Colonic mucosa (tissue), 4 donors: ENCODE data around the gene ITGA7. TPM values are rescaled to one million over a fixed set of nuclear protein-coding genes. Genes with fewer than 3 reads are reported as not detected.

Experiments used
- DNase-seq: peaks from one replicate; pipeline ENCODE4 v3.0.0-alpha.2; 2020
- H3K27ac ChIP-seq: fragments of 200-600 bp; one replicate; pipeline ENCODE4 v1.8.0; 2021
- H3K27me3 ChIP-seq: fragments of 200-600 bp; one replicate; pipeline ENCODE4 v1.8.0; 2021
- H3K36me3 ChIP-seq: fragments of 200-600 bp; one replicate; pipeline ENCODE4 v1.8.0; 2021
- H3K4me1 ChIP-seq: fragments of 200-600 bp; one replicate; pipeline ENCODE4 v1.8.0; 2021; ENCODE audit warnings: mild to moderate bottlenecking
- H3K4me3 ChIP-seq: fragments of 200-600 bp; one replicate; pipeline ENCODE4 v1.8.0; 2021
- H3K9ac ChIP-seq, 2 donors: one replicate each; pipeline ENCODE4 v1.7.0; 2013; ENCODE audit warnings: control low read depth in 2 of 2, low read depth in 2 of 2, low read length in 2 of 2
- H3K9me3 ChIP-seq: fragments of 200-600 bp; one replicate; pipeline ENCODE4 v1.8.0; 2021
- intact Hi-C: fragments of 100-400 bp; cut with DNase I; formaldehyde crosslinking; loops from one replicate; pipeline ENCODE4 v1.14.1; 2022
- total RNA-seq, 2 donors: library from RNA; stranded (reverse); fragmentation: NEBNext Ultra II Directional in 1 of 2; extraction: Animal tissue kit (Norgen Biotek cat#: 25700) in 1 of 2; gene quantifications; one replicate each; pipeline ENCODE4 v1.2.1, GENCODE V29; 2021
- TF ChIP-seq, protein P1 (sequence below): fragments of 200-600 bp; IDR thresholded peaks from one replicate; pipeline ENCODE4 v1.8.0; 2022; ENCODE audit warnings: antibody characterized with exemption, mild to moderate bottlenecking
- donor health status: healthy.
- donor health status: DM: no; HTN: no; CAD: no.
- donor health status: DM: no; HTN: no; CAD: no.

ITGA7 gene
- total RNA-seq, 2 donors from 2014 or later: 10.8 to 64.4 TPM

DNA sequence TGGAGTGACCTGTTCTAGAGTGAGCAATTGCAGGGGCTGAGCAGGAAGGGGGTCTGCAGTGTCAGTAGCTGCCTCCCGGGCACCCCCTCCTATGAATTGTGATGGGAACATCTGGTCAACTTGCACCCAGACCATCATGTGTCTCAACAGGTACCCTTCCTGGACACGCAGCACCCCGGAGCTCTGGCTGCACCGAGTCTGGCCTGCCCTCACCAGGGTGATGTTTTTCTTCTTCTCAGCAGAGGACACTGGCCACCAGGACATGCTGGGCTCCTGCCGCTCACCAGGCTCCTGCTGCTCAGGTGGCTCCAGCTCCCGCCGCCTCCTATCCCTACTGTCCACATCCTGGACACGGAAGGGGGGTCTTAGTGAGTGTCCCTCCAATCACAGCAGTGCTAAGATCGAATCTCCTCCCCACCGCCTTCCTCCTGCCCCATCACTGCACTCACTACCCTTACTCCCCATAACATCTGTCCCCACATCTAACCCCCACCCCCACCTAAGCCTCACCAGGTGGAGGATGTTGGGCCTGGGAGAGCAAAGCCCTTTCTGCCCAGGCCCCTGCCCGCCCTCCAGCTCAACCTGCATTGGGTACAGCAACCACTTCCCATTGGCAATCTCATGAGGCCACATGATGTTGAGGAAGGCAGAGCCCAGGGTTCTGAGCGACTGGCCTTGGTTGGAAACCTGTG is 14.9 kb downstream of the ITGA7 start:
- DNase-seq: no peak
- no peaks in the 10 kb centered on the region for H3K27me3 ChIP-seq
- H3K4me1 ChIP-seq: no peaks in the 10 kb centered on the region
- no peak overlapping the region for H3K4me3 ChIP-seq
- H3K9ac ChIP-seq: no peak overlapping the region
- TF ChIP-seq, protein P1, sequence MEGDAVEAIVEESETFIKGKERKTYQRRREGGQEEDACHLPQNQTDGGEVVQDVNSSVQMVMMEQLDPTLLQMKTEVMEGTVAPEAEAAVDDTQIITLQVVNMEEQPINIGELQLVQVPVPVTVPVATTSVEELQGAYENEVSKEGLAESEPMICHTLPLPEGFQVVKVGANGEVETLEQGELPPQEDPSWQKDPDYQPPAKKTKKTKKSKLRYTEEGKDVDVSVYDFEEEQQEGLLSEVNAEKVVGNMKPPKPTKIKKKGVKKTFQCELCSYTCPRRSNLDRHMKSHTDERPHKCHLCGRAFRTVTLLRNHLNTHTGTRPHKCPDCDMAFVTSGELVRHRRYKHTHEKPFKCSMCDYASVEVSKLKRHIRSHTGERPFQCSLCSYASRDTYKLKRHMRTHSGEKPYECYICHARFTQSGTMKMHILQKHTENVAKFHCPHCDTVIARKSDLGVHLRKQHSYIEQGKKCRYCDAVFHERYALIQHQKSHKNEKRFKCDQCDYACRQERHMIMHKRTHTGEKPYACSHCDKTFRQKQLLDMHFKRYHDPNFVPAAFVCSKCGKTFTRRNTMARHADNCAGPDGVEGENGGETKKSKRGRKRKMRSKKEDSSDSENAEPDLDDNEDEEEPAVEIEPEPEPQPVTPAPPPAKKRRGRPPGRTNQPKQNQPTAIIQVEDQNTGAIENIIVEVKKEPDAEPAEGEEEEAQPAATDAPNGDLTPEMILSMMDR: no peak
- no peak overlapping the region for H3K27ac ChIP-seq
- intact Hi-C loops: no loop called here
- H3K9me3 ChIP-seq: no peaks in the 10 kb centered on the region
- no peaks in the 10 kb centered on the region for H3K36me3 ChIP-seq

DNA sequence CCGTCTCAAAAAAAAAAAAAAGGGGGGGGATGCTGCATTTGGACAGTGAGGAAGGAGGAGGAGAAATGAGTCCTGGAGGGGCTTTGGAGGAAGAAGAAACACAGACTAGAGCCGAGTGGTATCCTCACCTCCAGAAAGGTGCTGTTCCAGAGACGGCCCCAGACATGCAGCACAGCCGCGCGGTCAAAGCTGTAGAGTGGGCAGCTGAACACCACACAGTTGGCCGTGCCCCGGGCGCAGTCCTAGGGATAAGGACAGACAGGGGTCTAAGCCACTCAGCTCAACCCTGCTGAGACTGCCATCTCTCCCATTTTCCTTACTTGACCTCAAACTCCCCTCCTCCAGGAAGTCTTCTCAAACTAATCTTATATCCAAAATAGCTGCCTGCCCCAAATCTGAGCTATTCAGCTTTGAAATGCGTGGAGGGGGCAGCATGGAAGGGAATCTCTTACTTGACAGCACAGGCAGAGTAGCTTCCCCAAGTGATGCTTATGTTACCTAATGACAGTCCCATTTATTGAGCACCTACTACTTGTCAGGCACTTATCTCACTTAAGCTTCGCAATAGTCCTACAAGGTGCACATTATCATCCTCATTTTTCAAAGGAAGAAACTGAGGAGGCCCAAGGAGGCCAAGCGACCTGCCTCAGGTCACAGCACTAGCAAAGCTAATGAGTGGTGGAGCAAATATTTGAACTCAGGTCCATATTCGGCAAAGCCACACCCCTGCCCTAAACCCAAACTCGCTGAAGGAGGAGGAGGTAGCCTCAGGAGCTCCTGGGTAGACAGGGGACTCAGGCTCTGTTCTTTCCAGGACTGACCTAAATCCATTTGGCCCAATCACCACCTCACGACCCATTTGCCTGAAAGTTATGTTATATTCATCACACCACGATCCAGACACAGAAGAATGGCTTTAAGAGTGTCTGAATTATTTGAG is 18.7 kb downstream of the ITGA7 start:
- TF ChIP-seq, protein P1: no peak
- intact Hi-C loops: no loop called here
- DNase-seq: no peak
- Histone ChIP-seq H3K9ac (no peak overlapping the region), H3K27ac (no peak overlapping the region), H3K9me3 (no peaks in the 10 kb centered on the region), H3K4me3 (no peak overlapping the region), H3K4me1 (no peaks in the 10 kb centered on the region), H3K27me3 (no peaks in the 10 kb centered on the region), H3K36me3 (no peaks in the 10 kb centered on the region)

DNA sequence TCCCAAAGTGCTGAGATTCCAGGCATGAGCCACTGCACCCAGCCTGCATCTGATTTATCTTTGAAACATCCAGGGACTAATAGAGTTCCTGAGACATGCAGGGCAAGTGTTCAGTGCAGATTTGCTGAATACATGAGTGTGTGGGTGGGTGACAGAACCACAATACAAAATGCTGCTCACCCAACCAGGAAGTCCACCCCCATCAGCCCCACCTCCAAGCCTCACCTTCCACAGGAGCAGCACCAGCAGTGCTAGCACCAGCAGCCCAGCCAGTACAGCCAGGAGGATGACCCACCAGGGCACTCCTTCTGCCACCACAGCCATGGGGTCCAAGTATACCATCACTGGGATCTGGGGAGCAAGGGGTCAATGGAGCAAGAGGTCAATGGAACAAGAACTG is 20.0 kb downstream of the ITGA7 start:
- intact Hi-C loops: no loop called here
- DNase-seq: no peak
- Histone ChIP-seq H3K36me3 (no peaks in the 10 kb centered on the region), H3K9me3 (no peaks in the 10 kb centered on the region), H3K27me3 (no peaks in the 10 kb centered on the region), H3K4me3 (no peak overlapping the region), H3K4me1 (peaks cover 3% of the 10 kb centered on the region), H3K27ac (no peak overlapping the region), H3K9ac (no peak overlapping the region)
- TF ChIP-seq, protein P1: no peak

DNA sequence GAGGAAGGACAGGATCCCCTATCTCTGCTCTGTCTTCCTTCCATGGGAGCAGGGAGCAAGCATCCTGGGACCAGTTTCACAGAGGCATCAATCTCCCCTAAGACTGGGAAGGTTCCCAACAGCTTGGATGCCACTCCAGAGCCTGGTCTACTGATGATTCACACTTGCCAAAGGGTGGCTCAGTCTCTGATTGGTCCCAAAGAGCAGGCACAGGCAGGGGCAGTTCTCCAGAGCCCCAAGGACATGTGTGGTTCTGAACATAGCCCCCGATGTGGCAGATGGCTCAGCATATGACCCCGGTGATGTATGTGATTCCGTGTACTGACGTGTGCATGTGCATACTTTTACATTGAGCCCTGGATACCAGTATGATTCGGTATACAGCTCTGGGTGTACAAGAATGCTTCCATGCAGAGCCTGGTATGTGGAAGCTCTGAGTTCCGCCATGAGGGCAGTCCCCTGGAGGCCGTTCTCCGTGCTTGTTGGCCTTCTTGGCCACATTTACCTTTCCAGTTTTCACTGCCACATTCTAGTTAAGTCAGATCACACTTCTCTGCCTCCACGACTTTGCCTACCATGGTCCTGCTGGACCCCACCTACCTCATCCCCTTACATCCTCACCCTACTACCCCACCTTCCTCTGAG is 21.2 kb downstream of the ITGA7 start:
- Histone ChIP-seq H3K9ac (no peak overlapping the region), H3K27me3 (no peaks in the 10 kb centered on the region)

DNA sequence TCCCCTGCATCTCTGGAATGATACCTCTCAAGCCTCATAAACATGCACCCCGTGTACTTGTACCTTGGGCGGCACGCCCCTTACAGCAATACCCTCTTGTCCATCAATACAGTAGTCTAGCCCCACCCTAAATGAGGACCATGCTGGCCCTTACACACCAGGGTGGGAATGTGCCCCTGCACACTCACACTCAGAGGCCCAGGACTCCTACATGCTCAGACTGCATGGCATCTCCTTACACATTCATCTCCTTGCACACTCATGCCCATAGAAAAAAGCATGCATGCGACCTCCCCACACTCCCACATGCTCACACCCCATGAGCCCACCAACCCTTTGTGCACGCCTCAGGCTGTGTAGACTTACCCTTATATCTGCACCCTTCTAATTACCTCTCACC is 22.0 kb downstream of the ITGA7 start:
- Histone ChIP-seq H3K4me1 (peaks cover 4% of the 10 kb centered on the region), H3K27me3 (no peaks in the 10 kb centered on the region), H3K27ac (no peak overlapping the region), H3K4me3 (no peak overlapping the region), H3K9ac (no peak overlapping the region), H3K36me3 (no peaks in the 10 kb centered on the region), H3K9me3 (no peaks in the 10 kb centered on the region)
- TF ChIP-seq, protein P1: no peak
- DNase-seq: no peak
- intact Hi-C loops: no loop called here

More for the DNA sequence above, 21.2 kb downstream of the ITGA7 start:
- no peaks in the 10 kb centered on the region for H3K9me3 ChIP-seq
- no peaks in the 10 kb centered on the region for H3K36me3 ChIP-seq
- intact Hi-C loops: no loop called here
- TF ChIP-seq, protein P1: no peak
- H3K27ac ChIP-seq: no peak overlapping the region
- no peak overlapping the region for H3K4me3 ChIP-seq
- H3K4me1 ChIP-seq: peaks cover 4% of the 10 kb centered on the region
- no peak for DNase-seq
